ENCODE data around the gene MCC. TPM values are rescaled to one million over a fixed set of nuclear protein-coding genes. Genes with fewer than 3 reads are reported as not detected.

MCC gene
- total RNA-seq (2014; rRNA removed; shearing (Covaris generic)): 0.10 and 0.98 TPM in 2 replicates

- peak; percentile 6 for DNase-seq (ENCODE audit: low spot score)
These were observed at the start of gene MCC for GRCh38 chr5:113487781-113488644. MCC (minus strand) TSS chr5:113488453.

GRCh38 chr5:113531481-113532159, 43.4 kb upstream of the MCC start:
- in situ Hi-C loops (cut with HindIII; ENCODE audit: low sequenced_read_pairs): no loop called here
- no peak for DNase-seq (ENCODE audit: low spot score)

More at GRCh38 chr5:113487781-113488644, at the start of gene MCC:
- in situ Hi-C loops (cut with HindIII; ENCODE audit: low sequenced_read_pairs): no loop called here

- no peak for DNase-seq (ENCODE audit: low spot score)
- in situ Hi-C loops (cut with HindIII; ENCODE audit: low sequenced_read_pairs): no loop called here
These were observed 39.5 kb upstream of the MCC start for GRCh38 chr5:113527746-113528145.

- in situ Hi-C loops (cut with HindIII; ENCODE audit: low sequenced_read_pairs): no loop called here
- DNase-seq (ENCODE audit: low spot score): no peak
These were observed 38.2 kb upstream of the MCC start for GRCh38 chr5:113526421-113526820.

- in situ Hi-C loops (cut with HindIII; ENCODE audit: low sequenced_read_pairs): no loop called here
- DNase-seq (ENCODE audit: low spot score): no peak
These were observed 36.7 kb upstream of the MCC start for GRCh38 chr5:113524927-113525326.

GRCh38 chr5:113523168-113523567, 34.9 kb upstream of the MCC start:
- no peak for DNase-seq (ENCODE audit: low spot score)
- in situ Hi-C loops (cut with HindIII; ENCODE audit: low sequenced_read_pairs): no loop called here

- in situ Hi-C loops (cut with HindIII; ENCODE audit: low sequenced_read_pairs): no loop called here
- no peak for DNase-seq (ENCODE audit: low spot score)
These were observed 32.6 kb upstream of the MCC start for GRCh38 chr5:113520899-113521298.

GRCh38 chr5:113520429-113520828, 32.2 kb upstream of the MCC start:
- DNase-seq (ENCODE audit: low spot score): no peak
- in situ Hi-C loops (cut with HindIII; ENCODE audit: low sequenced_read_pairs): no loop called here

- no peak for DNase-seq (ENCODE audit: low spot score)
- in situ Hi-C loops (cut with HindIII; ENCODE audit: low sequenced_read_pairs): no loop called here
These were observed 31.2 kb upstream of the MCC start for GRCh38 chr5:113519412-113519811.

- in situ Hi-C loops (cut with HindIII; ENCODE audit: low sequenced_read_pairs): no loop called here
- DNase-seq (ENCODE audit: low spot score): no peak
These were observed 30.6 kb upstream of the MCC start for GRCh38 chr5:113518884-113519283.

- peak; percentile 30 for DNase-seq (ENCODE audit: low spot score)
- in situ Hi-C loops (cut with HindIII; ENCODE audit: low sequenced_read_pairs): no loop called here
These were observed 26.0 kb upstream of the MCC start for GRCh38 chr5:113514289-113514635.

- peak; percentile 88 for DNase-seq (ENCODE audit: low spot score)
- in situ Hi-C loops (cut with HindIII; ENCODE audit: low sequenced_read_pairs): no loop called here
These were observed 25.4 kb upstream of the MCC start, which contains the start of gene YTHDC2 for GRCh38 chr5:113513384-113514288. YTHDC2 (plus strand) TSS chr5:113513694; CDS start chr5:113513896, 202 bp downstream.

- DNase-seq (ENCODE audit: low spot score): no peak
- in situ Hi-C loops (cut with HindIII; ENCODE audit: low sequenced_read_pairs): no loop called here
These were observed 24.1 kb upstream of the MCC start for GRCh38 chr5:113512341-113512740.

- DNase-seq (ENCODE audit: low spot score): no peak
- in situ Hi-C loops (cut with HindIII; ENCODE audit: low sequenced_read_pairs): no loop called here
These were observed 22.7 kb upstream of the MCC start for GRCh38 chr5:113510836-113511451.

GRCh38 chr5:113508756-113509155, 20.5 kb upstream of the MCC start:
- no peak for DNase-seq (ENCODE audit: low spot score)
- in situ Hi-C loops (cut with HindIII; ENCODE audit: low sequenced_read_pairs): no loop called here

GRCh38 chr5:113507601-113508000, 19.3 kb upstream of the MCC start:
- no peak for DNase-seq (ENCODE audit: low spot score)
- in situ Hi-C loops (cut with HindIII; ENCODE audit: low sequenced_read_pairs): no loop called here

- in situ Hi-C loops (cut with HindIII; ENCODE audit: low sequenced_read_pairs): no loop called here
- no peak for DNase-seq (ENCODE audit: low spot score)
These were observed 16.9 kb upstream of the MCC start for GRCh38 chr5:113505181-113505580.

- in situ Hi-C loops (cut with HindIII; ENCODE audit: low sequenced_read_pairs): no loop called here
These were observed 14.9 kb upstream of the MCC start for GRCh38 chr5:113503146-113503545.

GRCh38 chr5:113502073-113502472, 13.8 kb upstream of the MCC start:
- DNase-seq (ENCODE audit: low spot score): no peak
- in situ Hi-C loops (cut with HindIII; ENCODE audit: low sequenced_read_pairs): no loop called here

More at GRCh38 chr5:113503146-113503545, 14.9 kb upstream of the MCC start:
- no peak for DNase-seq (ENCODE audit: low spot score)
